Measurements from ENCODE around the gene TMEM179.

The TMEM179 gene

DNA sequence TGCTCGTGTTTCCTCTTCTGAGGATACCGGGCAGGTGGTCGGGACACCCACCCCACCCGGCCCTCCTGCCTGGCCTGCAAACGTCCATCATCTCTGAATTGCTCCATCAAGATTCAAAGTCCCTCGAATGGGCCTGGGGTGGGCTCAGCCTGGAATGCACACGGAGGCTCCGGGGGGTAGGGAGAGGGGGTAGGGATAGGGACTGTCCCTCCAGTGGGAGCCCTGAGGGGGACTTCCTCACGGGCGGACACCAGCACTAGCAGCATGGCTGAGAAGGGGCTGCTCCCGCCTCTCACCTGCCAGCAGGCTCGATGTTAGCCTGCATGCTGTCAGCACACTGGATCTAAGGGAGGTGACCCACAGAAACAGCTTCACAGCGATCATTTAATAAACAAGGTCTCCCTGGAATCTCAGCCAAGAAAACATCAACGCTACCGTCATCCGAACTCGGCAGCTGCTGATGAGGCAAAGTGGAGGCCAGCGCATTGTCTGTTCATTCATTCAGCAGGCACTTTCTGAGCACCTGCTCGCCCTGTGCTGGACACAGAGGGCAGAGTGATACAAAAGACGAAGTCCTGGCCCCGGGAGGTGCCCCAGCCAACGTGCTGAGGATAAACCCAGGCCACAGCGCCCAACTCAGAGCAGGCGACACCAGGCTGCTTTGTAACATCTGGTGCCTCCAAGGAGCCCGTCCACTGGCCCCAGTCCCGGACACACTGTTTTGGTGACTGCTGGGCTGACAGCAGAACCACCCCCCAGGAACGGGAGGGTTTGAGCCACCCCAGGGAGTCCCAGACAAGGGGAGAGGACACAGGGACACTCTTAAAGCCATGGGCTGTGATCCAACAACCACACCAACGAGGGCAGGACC is 6.3 kb downstream of the TMEM179 start:
- Mint-ChIP-seq H3K27ac (no peak overlapping the region), H3K27me3 (peaks cover 22% of the 10 kb centered on the region), H3K9me3 (no peaks in the 10 kb centered on the region), H3K4me1 (peaks cover 2% of the 10 kb centered on the region), H3K36me3 (no peaks in the 10 kb centered on the region), H3K4me3 (no peak overlapping the region)
- ATAC-seq (ENCODE audit: low read depth) (no peak), DNase-seq (ENCODE audit: low spot score in 2 of 2) (no peak)

DNA sequence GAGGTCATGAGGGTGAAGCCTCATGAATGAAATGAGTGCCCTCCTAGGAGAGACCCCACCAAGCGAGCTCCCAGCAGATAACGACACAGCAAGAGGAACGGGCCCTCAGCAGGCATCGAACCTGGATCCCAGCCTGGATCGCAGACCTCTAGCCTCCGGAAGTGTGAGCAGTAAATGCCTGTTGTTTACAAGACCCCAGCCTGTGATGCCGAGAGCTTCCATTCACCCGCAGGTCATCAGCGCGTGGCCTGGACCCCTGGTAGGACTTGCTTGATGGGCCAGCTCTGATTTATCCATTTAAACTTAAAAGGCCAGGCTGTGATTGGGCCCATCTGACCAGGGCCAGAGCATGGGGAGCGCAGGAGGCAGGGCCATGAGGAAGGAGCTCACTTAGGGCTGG is 7.0 kb downstream of the TMEM179 start:
- no peak for ATAC-seq (ENCODE audit: low read depth)
- Mint-ChIP-seq H3K36me3 (no peaks in the 10 kb centered on the region), H3K27ac (no peak overlapping the region), H3K9me3 (no peaks in the 10 kb centered on the region), H3K4me1 (peaks cover 2% of the 10 kb centered on the region), H3K27me3 (peaks cover 18% of the 10 kb centered on the region), H3K4me3 (no peak overlapping the region)
- DNase-seq (ENCODE audit: low spot score in 2 of 2), result no peak

DNA sequence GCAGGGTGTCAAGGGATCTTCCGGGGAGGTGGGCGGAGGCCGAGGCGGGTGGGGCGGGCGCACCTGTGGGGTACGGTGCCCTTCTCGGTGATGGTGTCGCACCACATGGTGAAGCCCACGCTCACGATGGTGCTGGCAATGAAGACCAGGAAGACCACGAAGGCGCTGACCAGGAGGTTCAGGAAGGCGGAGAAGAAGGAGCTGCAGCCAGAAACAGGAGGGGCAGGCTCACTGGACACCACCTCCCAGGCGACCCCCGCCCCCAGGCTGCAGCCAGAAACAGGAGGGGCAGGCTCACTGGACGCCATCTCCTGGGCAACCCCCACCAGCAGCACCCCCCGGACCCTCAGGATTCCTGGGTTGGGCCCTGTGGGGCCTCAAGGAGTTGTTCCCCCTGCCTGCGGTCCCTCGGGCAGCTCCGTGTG is 7.6 kb downstream of the TMEM179 start:
- ATAC-seq (ENCODE audit: low read depth) (no peak), DNase-seq (ENCODE audit: low spot score in 2 of 2) (no peak)
- peaks cover 6% of the 10 kb centered on the region for H3K4me1 Mint-ChIP-seq
- H3K27me3 Mint-ChIP-seq, result peaks cover 21% of the 10 kb centered on the region
- H3K27ac Mint-ChIP-seq, result no peak overlapping the region
- no peaks in the 10 kb centered on the region for H3K9me3 Mint-ChIP-seq
- H3K36me3 Mint-ChIP-seq, result no peaks in the 10 kb centered on the region
- no peak overlapping the region for H3K4me3 Mint-ChIP-seq

DNA sequence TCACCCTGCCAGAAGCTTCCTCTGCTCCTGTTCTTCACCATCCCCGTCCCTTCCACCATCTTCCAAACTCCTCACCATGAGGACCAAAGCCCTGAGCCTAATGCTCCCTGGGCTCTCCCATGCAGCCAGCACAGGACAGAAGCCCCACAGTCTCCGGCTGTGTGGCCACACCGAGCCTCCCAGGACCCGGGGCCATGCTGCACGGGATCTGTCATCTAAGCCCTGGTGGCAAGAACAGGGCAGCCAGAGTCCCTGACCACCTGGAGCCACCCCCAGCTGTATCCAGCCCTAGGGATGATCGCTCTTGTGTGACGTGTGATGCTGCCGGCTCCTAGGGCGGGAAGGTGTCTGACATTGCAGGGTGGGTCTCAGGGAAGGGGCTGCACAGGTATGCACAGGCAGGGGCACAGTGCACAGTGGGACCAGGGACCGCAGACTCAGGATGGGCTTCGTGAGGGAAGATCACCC is 8.1 kb downstream of the TMEM179 start:
- peaks cover 6% of the 10 kb centered on the region for H3K4me1 Mint-ChIP-seq
- H3K27me3 Mint-ChIP-seq, result peaks cover 21% of the 10 kb centered on the region
- H3K36me3 Mint-ChIP-seq, result no peaks in the 10 kb centered on the region
- H3K4me3 Mint-ChIP-seq, result no peak overlapping the region
- DNase-seq (ENCODE audit: low spot score in 2 of 2) (no peak), ATAC-seq (ENCODE audit: low read depth) (no peak)
- H3K27ac Mint-ChIP-seq, result no peak overlapping the region
- H3K9me3 Mint-ChIP-seq, result no peaks in the 10 kb centered on the region

DNA sequence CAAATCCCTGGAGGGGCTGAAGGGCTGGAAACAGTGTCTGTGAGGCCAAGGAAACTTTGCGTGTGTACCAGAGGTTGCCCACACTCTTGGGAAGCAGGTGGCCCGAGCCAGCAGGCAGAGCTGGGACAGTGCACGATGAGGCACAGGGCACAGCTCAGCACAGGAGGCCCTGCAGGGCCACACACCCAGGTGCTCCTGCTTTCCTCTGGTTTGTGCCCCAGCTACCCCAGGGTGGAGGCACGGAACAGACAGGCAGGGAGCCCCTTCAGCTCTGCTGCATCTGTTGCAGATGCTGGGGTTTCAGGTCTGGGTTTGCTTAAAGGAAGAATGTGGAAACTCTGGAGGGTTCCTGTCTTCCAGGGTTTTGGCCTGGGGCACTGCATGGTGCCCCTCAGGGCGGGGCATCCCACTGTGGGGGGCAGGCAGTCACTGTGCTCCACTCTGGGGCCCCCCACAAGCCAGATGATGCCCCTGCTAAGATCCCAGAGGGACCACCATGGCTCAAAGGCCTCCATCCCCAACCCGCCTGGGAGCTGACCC is 8.6 kb downstream of the TMEM179 start:
- no peaks in the 10 kb centered on the region for H3K9me3 Mint-ChIP-seq
- H3K27ac Mint-ChIP-seq, result no peak overlapping the region
- peaks cover 19% of the 10 kb centered on the region for H3K27me3 Mint-ChIP-seq
- no peak for ATAC-seq (ENCODE audit: low read depth)
- peaks cover 6% of the 10 kb centered on the region for H3K4me1 Mint-ChIP-seq
- H3K4me3 Mint-ChIP-seq, result no peak overlapping the region
- H3K36me3 Mint-ChIP-seq, result no peaks in the 10 kb centered on the region
- no peak for DNase-seq (ENCODE audit: low spot score in 2 of 2)

DNA sequence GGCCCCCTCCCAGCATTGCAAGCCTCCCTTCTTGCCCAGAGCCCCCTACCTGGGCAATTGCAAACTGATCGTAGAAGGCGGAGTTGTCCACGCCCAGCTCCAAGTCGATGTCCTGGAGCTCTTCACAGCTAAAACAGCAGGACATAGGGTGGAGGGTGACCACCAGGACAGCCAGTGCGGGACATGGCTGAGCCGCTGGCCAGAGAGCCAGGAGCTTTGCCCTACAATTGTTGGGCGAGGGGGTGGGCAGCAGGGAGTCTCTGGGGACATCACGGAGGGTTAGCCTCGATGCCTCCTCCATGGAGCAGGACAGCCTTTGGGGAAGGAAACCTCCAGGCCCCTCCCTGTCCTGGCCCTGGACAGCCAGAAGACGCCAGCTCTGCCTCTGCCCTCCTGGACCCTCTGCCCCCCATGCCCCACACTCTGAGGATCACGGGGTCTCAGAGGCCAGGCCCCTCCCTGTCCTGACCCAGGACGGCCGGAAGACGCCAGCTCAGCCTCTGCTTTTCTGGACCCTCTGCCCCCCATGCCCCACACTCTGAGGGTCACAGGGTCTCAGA is 9.4 kb downstream of the TMEM179 start:
- ATAC-seq (ENCODE audit: low read depth) (no peak), DNase-seq (ENCODE audit: low spot score in 2 of 2) (no peak)
- peaks cover 17% of the 10 kb centered on the region for H3K27me3 Mint-ChIP-seq
- H3K4me1 Mint-ChIP-seq, result peaks cover 5% of the 10 kb centered on the region
- no peaks in the 10 kb centered on the region for H3K36me3 Mint-ChIP-seq
- no peak overlapping the region for H3K27ac Mint-ChIP-seq
- H3K4me3 Mint-ChIP-seq, result no peak overlapping the region
- H3K9me3 Mint-ChIP-seq, result no peaks in the 10 kb centered on the region

DNA sequence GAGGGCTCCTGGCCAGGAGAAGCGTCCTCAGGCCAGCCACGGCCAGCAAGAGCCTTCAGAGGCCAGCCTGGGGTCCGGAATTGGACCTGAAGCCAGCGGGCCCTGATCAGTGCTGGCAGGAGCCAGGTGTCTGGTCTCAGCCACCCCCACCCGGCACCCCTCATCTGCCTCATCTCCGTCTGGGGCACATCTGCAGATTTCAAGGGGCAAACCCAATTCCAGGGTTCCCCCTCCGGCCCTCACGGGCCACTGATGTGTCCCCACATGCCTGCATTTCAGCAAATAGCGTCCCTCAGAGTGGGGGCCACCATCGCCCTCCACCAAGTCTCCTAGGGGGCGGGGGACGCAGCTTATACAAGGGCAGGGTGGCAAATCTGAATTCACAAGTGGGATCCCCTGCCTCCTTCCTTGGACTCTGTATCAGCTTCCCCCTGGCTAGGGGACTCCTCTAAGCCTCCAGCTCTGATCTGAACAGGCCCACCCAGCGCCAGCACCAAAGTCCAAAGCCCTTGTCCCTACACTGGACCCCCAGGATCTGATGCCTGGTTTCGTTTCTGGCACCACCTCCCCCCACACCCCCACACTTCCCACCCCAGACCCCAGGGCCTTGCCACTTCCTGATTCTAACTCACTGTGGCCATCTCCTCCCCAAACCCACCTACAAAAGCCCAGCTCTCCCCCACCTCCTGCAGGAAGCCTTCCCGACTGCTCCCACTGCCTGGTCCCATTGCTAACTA is 10.1 kb downstream of the TMEM179 start:
- no peaks in the 10 kb centered on the region for H3K9me3 Mint-ChIP-seq
- no peak overlapping the region for H3K27ac Mint-ChIP-seq
- no peaks in the 10 kb centered on the region for H3K36me3 Mint-ChIP-seq
- peaks cover 16% of the 10 kb centered on the region for H3K27me3 Mint-ChIP-seq
- H3K4me3 Mint-ChIP-seq, result no peak overlapping the region
- no peak for ATAC-seq (ENCODE audit: low read depth)
- H3K4me1 Mint-ChIP-seq, result peaks cover 4% of the 10 kb centered on the region
- DNase-seq (ENCODE audit: low spot score in 2 of 2), result no peak

DNA sequence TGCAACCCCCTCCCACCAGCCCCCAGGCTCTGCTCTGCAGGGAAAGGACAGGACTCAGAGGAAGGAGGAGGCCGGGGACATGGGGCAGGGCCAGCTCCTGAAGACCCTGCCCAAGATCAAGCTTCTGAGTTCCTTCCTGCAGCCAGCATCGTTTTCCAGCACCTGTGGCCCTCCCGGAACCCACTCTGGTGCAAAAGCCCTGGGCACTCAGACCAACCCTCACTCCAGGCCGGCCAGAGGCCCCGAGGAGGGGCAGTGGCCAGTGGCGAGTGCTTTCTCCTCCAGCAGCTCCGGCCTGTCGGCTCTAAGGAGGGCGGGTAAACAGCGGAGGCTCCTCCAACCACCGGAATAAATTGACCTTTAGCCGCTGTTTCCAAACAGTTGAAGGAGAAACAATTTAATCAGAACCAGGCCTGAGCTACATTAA is 10.8 kb downstream of the TMEM179 start:
- H3K4me1 Mint-ChIP-seq, result peaks cover 4% of the 10 kb centered on the region
- peaks cover 14% of the 10 kb centered on the region for H3K27me3 Mint-ChIP-seq
- H3K27ac Mint-ChIP-seq, result no peak overlapping the region
- ATAC-seq (ENCODE audit: low read depth), result no peak
- no peak for DNase-seq (ENCODE audit: low spot score in 2 of 2)
- H3K36me3 Mint-ChIP-seq, result no peaks in the 10 kb centered on the region
- no peak overlapping the region for H3K4me3 Mint-ChIP-seq
- no peaks in the 10 kb centered on the region for H3K9me3 Mint-ChIP-seq

DNA sequence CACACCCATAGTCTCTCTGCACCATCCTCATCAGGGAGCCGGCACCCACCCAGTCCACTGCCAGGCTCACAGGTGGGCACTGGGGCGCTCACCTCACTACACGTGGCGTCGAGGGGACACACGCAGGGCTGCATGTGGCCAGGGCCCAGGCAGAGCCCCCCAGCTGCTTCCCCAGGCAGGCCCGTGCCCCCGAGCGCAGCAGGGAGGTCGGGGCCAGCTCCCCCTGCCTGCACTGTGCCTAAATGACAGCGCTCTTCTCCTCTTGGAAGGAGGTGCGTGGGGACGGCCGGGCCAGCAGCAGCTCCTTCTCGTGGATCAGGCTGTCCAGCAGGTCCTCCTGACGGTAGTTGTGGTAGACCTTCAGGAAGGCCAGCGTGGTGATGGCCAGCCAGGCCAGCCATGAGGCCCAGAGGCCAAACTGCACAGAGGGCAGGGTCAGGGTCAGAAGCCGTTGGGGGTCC is 11.3 kb downstream of the TMEM179 start:
- H3K27me3 Mint-ChIP-seq, result peaks cover 14% of the 10 kb centered on the region
- H3K4me1 Mint-ChIP-seq, result peaks cover 4% of the 10 kb centered on the region
- H3K9me3 Mint-ChIP-seq, result no peaks in the 10 kb centered on the region
- no peaks in the 10 kb centered on the region for H3K36me3 Mint-ChIP-seq
- DNase-seq (ENCODE audit: low spot score in 2 of 2) (no peak), ATAC-seq (ENCODE audit: low read depth) (no peak)
- H3K27ac Mint-ChIP-seq, result no peak overlapping the region
- no peak overlapping the region for H3K4me3 Mint-ChIP-seq

DNA sequence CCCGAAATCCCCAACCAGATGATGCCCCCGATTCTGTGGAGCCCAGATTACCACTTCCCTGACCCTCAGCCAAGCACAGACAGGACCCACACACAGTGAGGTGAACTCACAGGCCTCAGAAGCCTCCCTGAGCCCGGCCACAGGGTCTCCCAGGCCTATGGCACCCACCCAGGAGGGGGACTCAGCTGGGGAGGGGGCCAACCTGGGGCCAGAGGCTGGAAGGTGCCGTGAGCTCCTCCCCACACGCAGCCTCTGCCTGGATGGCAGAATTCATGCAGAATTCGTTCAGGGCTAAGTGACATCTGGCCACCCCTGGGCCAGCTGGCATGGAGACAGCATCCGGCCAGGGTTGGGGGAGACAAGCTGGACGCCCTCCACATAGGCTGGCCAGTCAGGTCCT is 11.8 kb downstream of the TMEM179 start:
- peaks cover 4% of the 10 kb centered on the region for H3K4me1 Mint-ChIP-seq
- H3K4me3 Mint-ChIP-seq, result no peak overlapping the region
- no peaks in the 10 kb centered on the region for H3K36me3 Mint-ChIP-seq
- DNase-seq (ENCODE audit: low spot score in 2 of 2) (no peak), ATAC-seq (ENCODE audit: low read depth) (no peak)
- peaks cover 14% of the 10 kb centered on the region for H3K27me3 Mint-ChIP-seq
- no peaks in the 10 kb centered on the region for H3K9me3 Mint-ChIP-seq
- H3K27ac Mint-ChIP-seq, result no peak overlapping the region

DNA sequence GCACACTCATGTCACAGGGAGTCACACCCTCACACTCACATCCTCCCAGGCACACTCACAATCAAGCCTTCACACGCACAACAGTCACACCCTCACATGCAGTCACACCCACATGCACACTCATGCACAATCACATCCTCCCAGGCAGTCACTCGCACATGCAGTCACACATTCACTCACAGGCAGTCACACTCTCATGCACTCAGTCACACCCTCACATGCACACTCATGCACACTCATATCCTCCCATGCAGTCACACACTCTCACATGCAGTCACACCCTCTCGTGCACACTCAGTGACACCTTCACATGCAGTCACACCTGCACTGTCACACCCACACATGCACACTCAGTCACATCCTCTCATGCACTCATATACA is 12.3 kb downstream of the TMEM179 start:
- H3K27me3 Mint-ChIP-seq, result peaks cover 14% of the 10 kb centered on the region
- H3K36me3 Mint-ChIP-seq, result no peaks in the 10 kb centered on the region
- no peak overlapping the region for H3K4me3 Mint-ChIP-seq
- H3K27ac Mint-ChIP-seq, result no peak overlapping the region
- ATAC-seq (ENCODE audit: low read depth) (no peak), DNase-seq (ENCODE audit: low spot score in 2 of 2) (no peak)
- H3K9me3 Mint-ChIP-seq, result no peaks in the 10 kb centered on the region
- H3K4me1 Mint-ChIP-seq, result peaks cover 4% of the 10 kb centered on the region

DNA sequence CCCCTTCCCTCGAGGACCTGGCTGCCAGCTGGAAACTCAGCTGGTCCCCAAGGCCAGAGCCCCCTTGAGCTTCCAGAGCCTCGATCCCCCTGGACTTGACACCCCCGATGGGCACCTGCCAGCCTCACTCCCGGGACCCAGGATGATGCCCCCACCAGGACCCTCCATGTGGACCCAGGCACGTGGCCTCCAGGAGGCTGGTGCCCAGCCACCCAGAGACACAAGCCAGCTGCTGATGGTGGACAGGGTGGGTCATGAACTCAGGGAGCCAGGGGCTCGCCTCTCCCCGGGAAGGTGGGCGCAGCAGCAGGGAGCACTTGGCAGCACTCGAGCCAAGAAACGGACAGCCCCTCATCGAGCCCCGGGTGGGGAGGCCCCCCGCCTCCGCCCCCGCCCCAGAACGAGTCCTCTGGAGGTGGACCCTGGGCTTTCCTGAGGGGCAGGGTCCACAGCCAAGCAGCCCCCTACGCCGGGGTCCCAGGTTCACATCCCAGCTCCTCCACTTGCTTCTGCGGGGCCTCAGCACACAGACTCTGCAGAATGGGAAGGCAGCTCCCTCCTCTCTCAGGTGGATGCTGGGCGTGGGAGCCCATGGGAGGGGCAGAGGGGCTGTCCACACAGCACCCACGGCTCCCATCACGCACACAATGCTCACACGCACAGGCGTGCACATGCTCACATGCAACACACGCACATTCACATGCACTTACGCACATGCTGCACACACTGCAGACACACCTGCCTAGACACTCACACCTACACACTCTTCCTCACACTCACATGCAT is 12.9 kb downstream of the TMEM179 start:
- Mint-ChIP-seq H3K4me1 (peaks cover 4% of the 10 kb centered on the region), H3K27ac (no peak overlapping the region), H3K36me3 (no peaks in the 10 kb centered on the region), H3K27me3 (peaks cover 13% of the 10 kb centered on the region), H3K4me3 (no peak overlapping the region), H3K9me3 (no peaks in the 10 kb centered on the region)
- DNase-seq (ENCODE audit: low spot score in 2 of 2) (no peak), ATAC-seq (ENCODE audit: low read depth) (no peak)

DNA sequence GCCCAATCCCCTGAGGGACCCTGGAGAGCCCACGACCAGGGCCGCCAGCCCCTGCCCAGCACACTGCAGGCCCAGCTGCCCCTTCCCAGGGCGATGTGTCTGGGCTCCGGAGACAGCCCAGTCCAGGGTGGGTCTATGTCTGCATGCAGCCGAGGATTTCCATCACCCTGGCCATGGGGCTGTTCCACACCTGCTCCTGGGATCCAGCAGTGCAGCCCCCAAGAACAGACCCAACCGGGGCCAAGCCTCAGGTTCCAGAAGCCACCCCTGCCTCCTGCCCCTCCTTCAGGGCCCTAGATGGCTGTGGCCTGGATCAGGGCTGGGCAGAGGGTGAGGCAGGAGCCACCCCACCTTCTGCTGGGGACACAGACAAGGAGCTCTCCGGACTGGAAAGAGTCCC is 13.5 kb downstream of the TMEM179 start:
- H3K9me3 Mint-ChIP-seq, result no peaks in the 10 kb centered on the region
- no peak overlapping the region for H3K4me3 Mint-ChIP-seq
- no peak for DNase-seq (ENCODE audit: low spot score in 2 of 2)
- peaks cover 4% of the 10 kb centered on the region for H3K4me1 Mint-ChIP-seq
- peaks cover 12% of the 10 kb centered on the region for H3K27me3 Mint-ChIP-seq
- H3K27ac Mint-ChIP-seq, result no peak overlapping the region
- no peak for ATAC-seq (ENCODE audit: low read depth)
- H3K36me3 Mint-ChIP-seq, result no peaks in the 10 kb centered on the region

Measured in memory B cell (primary cell).